ENCODE results near the gene RBM4.

DNA sequence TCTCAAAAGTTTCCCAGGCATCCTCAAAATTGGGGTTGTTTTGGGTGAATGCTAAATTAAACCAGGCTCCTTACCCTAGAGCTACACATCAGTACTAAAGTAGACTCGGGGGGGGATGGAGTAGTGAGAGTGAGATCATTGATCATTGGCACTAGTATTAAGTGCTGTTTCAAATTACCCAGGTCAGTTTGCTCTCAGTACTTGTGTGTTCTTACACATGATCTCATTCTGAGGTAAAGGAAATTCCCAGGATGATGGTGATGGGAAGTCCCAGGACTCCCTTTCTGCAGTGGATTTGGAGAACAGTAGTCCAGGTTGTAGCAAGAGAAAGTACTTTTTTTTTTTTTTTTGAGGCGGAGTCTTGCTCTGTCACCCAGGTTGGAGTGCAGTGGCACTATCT is 12.5 kb downstream of the RBM4 start:
- TF ChIP-seq, protein P1, sequence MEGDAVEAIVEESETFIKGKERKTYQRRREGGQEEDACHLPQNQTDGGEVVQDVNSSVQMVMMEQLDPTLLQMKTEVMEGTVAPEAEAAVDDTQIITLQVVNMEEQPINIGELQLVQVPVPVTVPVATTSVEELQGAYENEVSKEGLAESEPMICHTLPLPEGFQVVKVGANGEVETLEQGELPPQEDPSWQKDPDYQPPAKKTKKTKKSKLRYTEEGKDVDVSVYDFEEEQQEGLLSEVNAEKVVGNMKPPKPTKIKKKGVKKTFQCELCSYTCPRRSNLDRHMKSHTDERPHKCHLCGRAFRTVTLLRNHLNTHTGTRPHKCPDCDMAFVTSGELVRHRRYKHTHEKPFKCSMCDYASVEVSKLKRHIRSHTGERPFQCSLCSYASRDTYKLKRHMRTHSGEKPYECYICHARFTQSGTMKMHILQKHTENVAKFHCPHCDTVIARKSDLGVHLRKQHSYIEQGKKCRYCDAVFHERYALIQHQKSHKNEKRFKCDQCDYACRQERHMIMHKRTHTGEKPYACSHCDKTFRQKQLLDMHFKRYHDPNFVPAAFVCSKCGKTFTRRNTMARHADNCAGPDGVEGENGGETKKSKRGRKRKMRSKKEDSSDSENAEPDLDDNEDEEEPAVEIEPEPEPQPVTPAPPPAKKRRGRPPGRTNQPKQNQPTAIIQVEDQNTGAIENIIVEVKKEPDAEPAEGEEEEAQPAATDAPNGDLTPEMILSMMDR (IDR thresholded peaks at IDR 0.05): no peak
- TF ChIP-seq EZH2 (IDR thresholded peaks at IDR 0.05; ENCODE audit: borderline replicate concordance, insufficient read depth, low read depth, low read length, poor library complexity, severe bottlenecking): no peak
